ENCODE results near the gene MYLK.
"Not testable (repeated sequence)": the region's sequence is repeated elsewhere in the genome, so short reads cannot be mapped to it uniquely, and the experiment has no call there.

Gene MYLK

DNA sequence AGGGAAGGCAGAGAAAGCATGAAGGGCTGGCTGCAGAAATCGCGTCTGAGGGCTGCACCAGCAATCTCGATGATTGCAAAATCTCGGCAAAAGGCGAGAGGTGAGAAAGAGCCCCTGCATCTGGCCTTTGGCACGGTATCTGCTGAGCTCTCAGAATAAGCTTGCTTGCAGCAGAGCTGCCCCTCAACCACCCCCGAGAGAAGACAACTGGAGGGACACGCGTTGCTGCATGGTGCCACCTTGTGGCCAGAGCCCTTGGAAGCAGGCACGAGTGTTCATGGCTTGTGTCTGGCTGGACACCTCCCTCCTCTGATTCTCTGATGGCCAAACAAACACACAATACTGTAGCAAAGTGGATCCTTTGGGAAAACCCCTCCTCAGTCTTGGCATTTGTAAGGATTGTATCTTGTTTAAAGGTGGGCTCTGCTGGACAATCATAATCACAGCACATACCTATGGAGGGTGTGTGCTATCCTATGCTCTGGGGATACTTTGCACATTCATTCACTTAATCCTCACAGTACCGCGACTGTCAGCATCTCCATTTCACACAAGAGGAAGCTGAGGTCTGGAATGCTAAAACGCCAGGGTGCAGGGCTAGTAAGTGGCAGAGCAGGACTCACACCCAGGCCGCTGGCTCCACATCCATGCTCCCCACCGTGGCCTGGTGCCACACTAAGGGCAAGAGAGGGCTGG lies 164.9 kb downstream of the MYLK start:
- not testable (repeated sequence) for DNase-seq

DNA sequence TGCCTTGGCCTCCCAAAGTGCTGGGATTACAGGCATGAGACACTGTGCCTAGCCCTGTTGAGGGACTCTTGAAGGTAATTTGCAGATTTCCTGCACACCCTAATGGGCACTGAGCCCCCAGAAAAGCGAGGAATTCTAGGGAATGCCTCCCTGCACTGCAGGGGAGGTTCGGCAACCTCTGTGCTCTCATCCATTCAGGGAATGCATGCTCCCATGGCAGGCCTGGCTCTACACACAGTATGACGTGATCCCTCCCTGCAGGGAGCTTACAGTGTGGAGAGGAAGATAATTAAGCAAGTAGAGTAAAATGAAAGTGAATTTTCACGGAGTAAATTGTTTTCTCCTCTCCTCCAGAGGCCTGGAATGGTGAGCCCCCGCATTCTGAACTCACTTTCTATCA lies 166.0 kb downstream of the MYLK start:
- DNase-seq, result no peak

DNA sequence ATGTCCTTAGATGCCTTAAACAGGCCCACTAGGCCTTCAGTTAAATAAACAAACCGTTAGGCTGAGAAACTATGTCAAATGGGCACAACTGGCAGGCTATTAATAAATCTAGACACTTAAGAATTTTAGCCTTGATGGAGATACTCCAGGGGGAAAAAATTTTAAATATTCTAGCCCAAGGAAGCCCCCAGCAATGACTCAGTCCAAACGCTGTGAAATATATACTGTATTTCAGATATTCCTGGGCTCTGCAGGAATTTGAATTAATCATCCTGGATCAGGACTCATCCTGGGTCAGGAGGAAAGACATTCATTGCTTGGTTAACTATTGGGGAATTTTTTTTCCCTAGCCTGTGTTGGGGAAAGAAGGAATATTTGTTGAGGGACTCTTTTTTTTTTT lies 166.7 kb downstream of the MYLK start:
- not testable (repeated sequence) for DNase-seq

DNA sequence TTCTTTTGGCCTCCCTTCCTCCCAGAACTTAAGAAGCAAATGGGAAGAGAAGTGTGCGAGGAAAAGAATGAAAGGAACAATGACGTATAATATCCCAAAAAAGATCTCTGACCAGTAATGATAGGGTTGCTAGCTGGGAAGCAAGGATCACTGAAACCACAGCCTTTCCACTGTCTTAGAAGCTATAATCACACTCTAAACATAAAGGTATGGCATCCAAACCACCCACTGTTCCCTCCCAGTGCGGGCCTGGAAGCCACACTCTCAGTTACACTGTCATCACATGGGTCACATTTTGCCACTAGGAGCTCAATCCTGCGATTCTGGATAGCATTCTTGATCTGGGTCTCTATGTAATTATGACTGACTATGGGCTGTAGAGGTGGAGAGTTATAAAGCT lies 167.7 kb downstream of the MYLK start:
- DNase-seq, result no peak

DNA sequence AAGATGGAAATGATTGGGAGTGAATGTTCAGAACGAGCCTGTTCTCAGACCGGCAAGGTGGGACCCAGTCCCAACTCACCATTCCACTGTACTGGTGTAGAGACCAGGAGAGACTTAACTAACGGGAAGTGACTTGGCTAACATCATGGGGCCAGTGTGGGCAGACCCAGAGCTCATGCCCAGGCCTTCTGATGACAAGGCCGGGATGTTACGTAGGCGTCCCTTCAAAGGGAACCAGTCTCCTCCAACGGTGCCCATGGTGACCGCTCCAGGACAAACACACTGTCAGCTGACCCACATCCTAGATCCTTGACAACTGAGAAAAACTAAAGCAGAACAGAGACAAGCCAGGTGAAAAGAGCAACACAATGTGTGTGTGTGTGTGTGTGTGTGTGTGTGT lies 170.9 kb downstream of the MYLK start:
- DNase-seq, result no peak

DNA sequence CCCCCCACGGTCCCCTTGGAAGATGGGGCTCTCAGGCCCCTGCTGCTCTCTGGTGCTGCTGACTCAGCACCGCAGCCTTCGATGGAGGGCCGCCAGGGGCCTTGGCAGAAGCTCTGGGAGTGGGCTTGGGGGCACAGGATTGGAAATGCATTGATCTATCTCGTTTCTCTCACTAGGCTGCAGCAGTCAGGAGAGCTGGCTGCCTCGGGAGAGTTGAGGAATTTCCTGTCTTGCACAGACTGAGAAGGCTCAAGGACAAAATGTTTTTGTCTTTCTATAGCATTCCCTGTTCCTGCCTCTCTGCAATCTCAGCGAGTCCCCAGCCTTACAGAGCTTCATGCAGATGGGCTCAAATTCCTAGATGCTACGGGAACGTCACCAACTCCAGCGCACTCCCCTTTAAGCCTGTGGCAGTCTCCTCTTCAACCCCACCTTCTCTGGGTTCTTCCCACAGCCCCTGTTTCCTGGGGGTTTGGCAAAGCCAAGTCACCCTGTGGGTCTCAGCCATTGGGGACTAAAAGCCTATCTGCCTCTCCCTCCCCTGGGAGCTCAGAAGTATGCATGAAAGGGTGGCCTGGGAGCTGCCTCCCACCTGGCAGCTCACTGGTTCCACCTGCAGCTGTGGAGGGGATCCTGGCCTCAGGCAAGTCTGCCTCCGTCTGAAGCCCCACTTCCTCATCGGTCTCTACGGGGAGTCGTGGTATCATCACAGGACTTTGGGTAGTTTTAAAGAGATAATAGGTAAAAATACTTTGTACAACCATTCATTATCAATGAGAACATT lies 171.9 kb downstream of the MYLK start:
- DNase-seq, result no peak

DNA sequence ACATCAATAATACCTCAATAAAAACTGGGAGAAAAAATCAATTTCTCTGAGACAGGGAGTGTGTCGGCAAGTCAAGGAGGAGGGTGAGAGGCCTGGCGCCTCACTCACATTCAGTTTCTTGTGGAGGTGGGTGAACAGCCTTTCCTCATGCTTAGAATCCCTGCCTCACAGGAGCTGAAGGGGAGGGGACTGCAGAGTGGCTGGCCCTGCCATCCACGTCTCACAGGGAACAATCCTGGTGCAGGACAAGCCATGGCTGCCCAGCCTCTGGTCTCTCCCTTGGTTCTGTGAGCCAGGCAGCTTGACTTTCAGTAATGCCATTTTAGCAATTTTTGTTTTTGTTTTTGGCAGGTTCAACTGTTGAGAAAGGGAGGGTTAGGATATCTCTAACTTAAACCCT lies 172.8 kb downstream of the MYLK start:
- DNase-seq, result no peak

DNA sequence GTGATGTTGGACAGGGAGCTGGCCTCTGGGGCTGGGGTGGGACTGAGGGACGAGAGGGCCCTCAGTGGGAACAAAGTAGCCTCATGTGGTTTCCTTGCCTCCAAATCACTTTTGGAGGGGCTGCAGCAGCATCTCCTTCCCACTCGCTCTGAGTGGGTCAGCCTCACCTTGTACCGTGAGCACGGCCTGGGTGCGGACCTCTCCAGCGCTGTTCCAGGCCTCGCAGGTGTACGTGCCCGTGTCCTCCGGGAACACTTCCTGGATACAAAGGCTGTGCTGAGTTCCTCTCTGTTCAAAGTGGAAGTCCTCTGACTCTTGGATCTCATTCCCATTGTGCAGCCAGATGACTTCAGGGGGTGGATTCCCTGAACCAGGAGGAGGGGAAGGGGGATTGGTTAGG lies 175.6 kb downstream of the MYLK start:
- DNase-seq, result no peak

DNA sequence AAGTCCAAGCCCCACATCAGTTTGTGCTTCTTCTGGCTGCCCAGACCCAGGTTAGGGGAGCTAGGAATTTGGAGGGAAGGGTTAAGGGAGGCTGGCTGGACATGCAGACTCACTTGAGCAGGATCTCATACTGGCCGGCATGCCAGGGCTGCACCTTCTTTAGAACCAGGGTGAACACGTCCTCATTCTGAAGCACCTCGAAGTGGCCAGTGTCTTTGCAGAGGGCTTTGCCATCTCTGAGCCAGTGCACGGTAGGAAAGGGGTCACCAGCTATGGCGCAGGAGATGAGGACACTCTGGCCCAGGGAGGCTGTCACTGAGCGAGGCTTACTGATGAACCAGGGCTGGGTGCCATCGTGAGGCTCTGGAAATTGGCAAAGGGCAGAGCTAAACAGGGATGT lies 176.5 kb downstream of the MYLK start:
- not testable (repeated sequence) for DNase-seq

DNA sequence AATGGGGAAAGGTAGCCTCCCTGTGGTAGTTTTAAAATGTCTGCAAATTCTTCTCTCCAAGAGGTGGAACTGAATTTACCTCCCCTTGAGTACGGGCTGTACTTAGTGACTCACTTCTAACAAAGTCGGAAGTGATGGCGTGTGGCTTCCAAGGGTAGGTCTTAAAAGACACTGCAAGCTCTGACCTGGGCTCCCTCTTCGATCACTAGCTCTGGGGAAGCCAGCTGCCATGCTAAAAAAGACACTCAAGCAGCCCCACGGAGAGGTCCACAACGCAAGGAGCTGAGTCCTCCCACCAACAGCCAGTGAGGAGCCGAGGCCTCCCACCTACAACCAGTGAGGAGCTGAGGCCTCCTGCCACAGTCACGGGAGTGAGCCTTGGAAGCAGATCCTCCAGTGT lies 177.3 kb downstream of the MYLK start:
- no peak for DNase-seq

DNA sequence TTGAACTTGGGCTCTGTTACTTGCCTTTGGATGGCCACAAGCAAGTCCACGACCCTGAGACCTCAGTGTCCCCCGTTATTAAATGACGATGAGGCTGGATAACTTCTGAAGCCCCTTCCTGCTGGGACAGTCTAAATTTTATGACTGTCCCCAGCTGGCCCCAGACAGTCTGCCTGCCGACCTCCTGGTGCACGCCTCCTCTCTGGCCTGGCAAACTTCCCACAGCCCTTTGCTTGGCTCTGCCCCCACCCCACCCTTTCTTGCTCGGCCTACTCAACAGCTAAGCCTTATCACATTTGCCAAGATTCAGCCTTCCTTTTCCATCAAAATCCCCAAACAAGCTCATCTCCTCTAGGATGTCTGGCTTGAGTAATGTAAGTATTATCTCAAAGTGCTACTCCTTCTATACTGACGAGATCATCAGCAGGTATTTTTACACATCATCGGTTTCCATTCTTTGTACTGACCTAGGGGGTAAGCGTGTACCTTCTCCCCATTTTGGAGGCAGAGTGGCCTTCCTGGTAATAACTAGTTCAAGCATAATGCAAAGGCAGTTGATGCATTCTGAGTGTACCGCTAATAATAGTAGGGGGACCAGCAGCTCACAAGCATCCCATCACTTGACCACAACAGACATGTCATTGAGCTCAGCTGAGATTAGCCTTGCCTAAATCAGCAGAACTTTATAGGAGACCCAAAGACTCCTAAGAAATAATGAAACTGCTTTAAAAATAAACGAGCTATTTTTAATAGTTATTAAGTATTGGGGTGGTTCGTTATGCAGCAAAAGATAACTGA lies 178.4 kb downstream of the MYLK start:
- DNase-seq, result no peak

DNA sequence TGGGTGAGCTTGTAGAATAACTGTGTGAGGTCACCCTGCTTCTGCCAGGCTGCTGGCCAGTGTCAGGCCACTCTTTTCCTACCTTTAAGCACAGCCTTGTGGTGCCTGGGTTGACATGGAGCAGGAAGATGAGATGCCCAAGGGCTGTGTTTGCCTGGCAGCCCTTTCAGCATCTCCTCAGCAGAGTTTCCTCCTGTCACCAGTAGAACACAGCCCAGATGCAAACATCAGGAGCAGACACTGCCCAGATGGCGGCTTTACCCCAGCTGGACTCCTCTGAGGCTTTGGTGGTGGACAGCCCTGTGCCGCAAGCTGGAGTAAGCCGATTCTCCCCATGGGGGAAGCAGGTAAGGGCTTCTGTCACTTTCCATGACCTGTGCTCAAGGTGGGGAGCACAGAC lies 180.5 kb downstream of the MYLK start:
- DNase-seq, result not testable (repeated sequence)

DNA sequence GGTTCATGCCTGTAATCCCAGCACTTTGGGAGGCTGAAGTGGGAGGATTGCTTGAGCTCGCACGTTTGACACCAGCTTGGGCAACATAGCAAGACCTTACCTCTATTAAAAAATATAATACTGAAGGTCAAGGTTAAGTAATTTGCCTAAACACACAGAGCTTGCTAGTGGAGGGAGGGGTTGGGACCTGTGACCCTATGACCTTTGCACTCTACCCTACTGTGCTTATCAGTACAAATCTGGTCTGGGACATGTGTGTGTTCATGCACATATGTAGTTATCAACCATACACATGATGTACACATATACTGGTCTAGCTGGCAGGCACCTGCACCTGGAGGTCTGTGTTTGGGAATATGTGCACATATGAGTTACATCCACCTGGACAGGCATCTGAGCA lies 181.4 kb downstream of the MYLK start:
- DNase-seq, result no peak

DNA sequence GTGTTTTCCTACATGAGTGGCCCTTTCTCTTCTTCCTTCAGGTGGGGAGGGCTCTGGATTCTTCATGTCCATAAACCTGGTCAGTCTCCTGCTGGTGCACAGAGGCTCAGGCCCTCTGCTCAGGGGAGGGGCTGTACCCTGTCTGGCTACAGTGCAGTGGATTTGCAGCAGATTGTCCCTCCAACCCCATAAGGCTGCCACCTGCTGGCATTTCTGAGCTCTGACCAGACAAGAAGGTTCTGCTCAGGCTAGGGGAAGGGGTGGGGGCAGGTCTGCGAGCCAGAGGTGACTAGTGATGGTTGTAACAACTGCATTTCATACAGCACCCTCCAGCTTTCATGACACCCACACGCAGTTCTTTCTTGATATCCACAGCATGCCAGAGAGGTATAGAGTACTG lies 182.1 kb downstream of the MYLK start:
- not testable (repeated sequence) for DNase-seq

DNA sequence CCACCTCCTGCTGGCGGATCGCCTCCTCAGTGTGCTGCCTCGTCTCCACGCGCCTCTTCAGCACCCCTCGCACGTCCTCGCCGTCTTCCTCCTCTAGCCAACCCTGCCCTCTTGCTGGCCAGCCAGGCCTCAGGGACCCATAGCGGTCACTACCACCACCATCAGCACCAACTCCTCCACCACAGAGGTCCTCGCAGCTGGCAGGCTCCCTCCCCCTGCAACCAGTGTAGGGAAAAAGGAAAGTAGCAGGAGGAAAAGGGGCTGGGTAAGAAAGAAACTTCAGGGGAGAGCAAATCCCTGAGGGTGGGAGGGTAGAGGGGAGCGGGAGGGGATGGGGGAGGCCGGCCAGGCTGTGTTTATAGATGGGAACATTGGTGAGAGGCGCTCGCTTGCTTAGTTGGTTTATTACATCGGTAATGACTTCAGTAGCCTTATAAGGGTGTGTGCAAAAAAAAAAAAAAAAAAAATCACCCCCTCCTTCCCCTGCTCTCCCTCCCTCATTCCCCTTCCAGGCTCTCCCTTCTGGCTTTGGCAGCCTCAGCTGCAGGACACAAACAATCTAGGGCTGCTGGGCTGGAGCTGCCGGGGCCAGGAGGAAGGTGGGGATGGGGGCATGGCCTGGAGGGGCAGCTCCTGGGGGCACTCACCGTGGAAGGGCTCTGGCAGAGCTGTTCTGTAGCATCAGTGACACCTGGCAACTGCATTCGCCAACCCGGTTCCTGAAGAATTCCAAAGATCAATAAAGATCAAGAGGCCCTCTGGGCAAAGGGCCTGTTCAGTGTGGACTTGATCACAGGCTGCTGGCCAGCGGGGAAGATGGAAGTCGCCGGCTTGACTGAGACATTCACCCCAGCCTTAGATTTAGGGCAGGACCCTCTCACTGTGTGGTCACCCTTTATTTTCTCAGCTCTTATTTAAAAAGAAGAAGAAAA lies 183.1 kb downstream of the MYLK start:
- DNase-seq, result no peak

DNA sequence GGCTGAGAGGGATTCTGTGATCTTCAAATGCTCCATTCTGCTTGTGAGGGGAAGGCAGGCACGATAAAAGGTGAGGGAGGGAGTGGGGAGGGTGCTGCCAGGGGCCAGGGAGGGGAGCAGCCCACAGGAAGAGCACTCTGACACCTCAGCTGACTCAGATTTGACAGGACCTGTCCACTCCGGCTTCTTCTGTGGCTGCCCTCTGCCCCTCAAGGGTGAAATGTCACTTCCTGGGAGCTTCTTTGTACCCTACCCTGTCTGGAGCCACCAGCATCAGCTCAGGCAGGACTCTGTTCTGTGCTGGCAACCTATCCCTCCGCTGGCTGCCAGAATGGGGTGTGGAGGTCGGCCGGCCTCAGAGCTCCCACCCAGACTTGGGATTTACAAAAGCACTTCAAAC lies 185.3 kb downstream of the MYLK start:
- no peak for DNase-seq

DNA sequence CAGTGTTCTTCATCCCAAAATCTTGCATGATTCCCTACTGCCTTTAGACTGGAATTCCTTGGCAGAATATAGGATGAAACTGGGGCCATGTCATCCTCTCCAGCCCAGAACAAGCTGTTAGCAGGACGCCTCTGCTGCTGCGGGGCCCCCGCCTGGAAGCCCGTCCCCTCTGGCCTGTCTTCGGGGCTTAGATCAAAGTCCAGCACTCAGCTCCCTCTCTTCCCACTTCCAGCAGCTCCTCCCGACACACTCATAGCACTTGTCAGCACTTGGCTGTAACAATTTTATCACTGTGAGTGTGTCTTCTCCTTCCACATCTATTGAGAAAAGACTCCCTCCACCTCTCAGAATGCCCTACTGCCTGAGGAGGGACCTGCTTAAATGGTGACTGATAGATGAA lies 187.3 kb downstream of the MYLK start:
- DNase-seq, result no peak

DNA sequence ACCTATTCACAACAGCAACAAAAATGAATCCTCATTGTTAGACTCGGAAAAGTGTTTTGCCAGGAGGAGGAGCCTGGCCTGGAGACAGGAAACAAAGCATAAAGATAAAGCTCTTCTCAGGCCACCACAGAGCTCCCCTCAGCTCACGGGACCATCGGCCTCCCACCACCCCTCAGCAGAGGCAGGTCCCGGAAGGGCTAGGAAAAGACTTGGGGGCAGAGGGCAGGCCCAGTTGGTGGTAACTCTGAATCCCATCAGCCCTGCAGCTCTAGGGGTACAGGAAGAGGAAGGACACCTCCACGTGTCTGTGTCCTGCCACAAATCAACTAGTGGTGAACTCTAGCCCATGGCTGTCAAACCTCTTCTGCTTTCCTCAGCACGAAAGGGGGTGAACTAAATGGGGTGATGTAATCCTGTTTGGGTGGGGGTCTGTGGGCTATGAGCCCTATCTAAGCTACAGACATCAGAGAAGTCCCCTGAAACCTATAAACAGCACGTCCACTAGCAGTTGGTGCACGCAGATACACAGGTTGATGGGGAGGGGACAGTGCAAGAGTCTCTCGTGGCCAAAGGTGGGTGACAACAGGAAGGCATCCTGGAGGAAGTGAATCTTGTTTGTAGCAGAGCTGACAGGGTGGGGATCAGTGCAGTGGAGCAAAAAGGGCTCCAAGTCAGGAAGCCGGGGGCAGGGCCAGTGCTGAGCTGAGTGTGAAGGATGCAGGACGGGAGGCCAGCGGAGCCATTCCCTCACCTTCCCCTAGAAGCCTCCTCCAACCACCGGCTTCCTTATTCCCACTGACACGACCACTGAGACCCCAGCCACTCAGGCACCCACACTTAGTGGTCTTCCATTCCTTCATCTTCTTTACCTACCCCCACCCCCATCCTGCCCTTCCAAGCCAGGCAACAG lies 188.1 kb downstream of the MYLK start:
- DNase-seq, result no peak

DNA sequence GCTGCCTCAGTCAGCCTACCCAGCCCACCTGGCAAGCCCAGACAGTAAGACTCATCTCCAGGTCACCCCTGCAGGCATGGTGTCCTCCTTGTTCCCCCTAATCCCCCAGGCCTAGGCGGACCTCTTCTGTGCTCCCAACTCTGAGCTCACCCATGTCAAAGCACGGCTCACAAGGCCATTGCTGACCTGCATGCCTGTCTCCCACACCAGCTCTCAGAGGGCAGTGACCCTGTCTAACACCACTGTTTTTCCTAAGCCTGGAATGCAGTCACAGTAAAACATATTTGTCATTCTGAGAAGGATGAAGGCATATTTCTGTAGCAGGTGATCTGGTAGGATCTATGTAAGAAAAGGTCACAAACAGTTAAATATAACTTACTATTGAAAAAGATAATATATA lies 189.0 kb downstream of the MYLK start:
- no peak for DNase-seq

DNA sequence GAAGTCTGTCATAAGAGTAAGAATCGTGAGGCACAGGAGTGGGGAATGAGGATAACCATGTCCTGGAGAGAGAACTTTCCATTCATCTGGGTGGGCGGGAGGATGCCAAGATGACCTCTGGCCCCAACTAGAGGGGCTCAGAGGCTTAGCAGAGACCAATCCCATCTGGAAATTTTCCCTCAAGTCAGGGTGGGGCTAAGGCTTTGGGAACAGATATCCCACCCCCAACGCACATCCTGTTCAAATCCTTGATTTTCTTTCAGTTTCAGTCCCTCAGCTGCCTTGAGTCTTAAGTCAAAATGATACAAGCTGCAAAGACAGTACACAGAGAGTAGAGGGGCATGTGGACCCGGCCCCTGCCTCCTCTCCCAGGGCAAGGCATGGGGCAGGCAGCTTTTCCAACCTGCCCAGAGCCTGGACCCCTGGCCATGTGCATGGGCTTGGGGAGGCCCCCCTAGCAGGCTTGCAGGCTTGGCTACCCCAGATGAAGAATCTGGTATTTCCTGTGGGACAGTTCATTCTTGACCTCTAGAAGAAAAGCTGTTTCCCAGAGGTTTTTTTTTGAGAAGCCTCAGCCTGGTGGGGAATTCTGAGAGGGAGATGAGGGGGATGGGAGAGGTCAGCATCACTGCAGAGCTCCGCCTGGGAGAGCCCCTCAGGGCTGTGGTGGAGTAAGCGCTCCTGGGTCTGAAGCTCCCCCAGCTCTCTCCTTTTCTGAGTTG lies 189.6 kb downstream of the MYLK start:
- DNase-seq, result no peak
